ENCODE measurements around the gene OGFOD3.

DNA sequence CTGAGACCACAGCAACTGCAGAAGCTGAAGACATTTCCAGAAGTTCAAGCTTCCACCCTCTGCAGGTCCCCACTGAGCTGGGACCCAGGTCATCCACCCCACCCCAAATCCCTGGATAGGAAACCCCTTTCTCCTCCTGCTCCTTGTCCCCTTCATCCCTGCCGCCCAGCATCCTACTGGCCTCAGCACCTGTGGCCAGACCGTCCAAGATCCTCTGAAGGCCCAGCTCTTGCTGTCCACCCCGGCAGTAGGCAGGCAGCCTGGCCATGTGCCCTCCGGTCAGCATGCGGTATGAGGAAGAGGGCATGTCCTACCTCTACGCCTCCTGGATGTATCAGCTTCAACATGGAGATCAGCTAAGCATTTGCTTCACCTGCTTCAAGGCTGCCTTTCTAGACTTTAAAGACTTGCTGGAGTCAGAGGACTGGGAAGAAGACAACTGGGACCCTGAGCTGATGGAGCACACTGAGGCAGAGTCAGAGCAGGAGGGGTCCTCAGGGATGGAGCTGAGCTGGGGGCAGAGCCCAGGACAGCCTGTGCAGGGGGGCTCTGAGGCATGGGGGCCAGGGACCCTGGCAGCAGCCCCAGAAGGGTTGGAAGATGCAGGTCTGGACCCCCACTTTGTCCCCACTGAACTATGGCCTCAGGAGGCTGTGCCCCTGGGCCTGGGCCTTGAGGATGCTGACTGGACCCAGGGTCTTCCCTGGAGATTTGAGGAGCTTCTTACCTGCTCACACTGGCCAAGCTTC, 56.3 kb downstream of the OGFOD3 start:
- TF ChIP-seq, protein P1, sequence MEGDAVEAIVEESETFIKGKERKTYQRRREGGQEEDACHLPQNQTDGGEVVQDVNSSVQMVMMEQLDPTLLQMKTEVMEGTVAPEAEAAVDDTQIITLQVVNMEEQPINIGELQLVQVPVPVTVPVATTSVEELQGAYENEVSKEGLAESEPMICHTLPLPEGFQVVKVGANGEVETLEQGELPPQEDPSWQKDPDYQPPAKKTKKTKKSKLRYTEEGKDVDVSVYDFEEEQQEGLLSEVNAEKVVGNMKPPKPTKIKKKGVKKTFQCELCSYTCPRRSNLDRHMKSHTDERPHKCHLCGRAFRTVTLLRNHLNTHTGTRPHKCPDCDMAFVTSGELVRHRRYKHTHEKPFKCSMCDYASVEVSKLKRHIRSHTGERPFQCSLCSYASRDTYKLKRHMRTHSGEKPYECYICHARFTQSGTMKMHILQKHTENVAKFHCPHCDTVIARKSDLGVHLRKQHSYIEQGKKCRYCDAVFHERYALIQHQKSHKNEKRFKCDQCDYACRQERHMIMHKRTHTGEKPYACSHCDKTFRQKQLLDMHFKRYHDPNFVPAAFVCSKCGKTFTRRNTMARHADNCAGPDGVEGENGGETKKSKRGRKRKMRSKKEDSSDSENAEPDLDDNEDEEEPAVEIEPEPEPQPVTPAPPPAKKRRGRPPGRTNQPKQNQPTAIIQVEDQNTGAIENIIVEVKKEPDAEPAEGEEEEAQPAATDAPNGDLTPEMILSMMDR (IDR thresholded peaks at IDR 0.05), result no peak
- no peak for TF ChIP-seq POLR2A (IDR thresholded peaks at IDR 0.05)

Measured in Peyer's patch (tissue), 4 donors.